GM21737 (cell line): ENCODE data around the gene CD46.
"Not testable (repeated sequence)": the region's sequence is repeated elsewhere in the genome, so short reads cannot be mapped to it uniquely, and the experiment has no call there.

Experiments used
- ATAC-seq: cut with Tn5 transposase; IDR thresholded peaks from one replicate; pipeline ENCODE4 v1.9.1; 2021; ENCODE audit warnings: mild to moderate bottlenecking, moderate library complexity; ENCODE audit not compliant: unreplicated experiment

The CD46 gene

DNA sequence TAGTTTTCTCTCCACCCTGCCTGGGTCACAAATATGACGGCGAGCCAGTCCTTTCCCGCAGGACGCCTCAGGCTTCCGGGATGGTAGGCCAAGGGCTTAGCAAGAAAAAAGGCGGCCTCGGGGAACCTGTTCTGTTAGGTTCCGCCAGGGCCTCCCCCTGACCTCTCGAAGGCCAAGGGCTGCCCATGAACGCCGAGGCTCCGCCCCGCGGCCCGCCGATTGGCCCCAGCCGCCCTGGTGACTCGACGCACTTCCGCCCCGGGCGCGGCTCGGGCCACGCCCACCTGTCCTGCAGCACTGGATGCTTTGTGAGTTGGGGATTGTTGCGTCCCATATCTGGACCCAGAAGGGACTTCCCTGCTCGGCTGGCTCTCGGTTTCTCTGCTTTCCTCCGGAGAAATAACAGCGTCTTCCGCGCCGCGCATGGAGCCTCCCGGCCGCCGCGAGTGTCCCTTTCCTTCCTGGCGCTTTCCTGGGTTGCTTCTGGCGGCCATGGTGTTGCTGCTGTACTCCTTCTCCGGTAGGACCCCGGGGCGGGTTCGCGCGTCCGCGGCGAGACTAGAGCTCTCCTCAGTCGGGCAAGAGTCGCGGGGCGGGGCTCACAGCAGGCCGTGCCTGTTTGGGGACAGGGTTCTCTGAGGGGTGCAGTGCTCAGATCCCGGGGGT is at the start of gene CD46:
Gene CD46, plus strand, starts transcription at position 265 of the 666 bp plus-strand sequence. Its CDS starts 159 bp downstream, at position 424.
- peak; percentile 98 for ATAC-seq

- ATAC-seq: no peak
Measured at GRCh38 chr1:207702317-207702716, 49.5 kb upstream of the CD46 start.

DNA sequence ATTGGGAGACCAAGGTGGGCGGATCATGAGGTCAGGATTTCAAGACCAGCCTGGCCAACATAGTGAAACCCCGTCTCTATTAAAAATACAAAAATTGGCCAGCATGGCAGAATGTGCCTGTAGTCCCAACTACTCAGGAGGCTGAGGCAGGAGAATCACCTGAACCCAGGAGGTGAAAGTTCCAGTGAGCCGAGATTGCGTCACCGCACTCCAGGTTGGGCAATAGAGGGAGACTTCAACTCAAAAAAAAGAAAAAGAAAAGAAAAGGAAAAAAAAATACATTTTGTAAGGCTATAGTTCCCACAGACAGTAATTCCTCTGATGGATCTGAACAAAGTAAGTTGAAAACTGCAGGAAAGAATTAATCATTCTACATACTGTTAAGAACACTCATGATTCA is 48.1 kb upstream of the CD46 start:
- ATAC-seq: no peak

GRCh38 chr1:207708004-207708403 is 43.9 kb upstream of the CD46 start:
- not testable (repeated sequence) for ATAC-seq

DNA sequence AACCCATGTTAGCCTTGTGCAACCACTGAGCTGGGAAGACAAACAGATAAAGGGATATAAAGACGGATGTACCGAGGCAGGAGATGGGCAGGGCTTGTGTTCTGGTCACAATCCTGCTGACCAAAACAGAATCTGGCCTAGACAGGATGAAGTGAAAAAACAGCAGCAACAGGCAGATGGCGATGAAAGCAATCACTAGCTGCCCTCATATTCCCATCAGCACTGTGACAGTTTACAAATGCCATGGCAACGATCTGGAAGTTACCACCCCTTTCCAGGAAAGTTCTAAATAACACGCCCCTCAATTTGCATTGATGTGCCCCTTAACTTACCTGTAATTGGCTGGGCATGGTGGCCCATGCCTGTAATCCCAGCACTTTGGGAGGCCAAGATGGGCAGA is 40.6 kb upstream of the CD46 start:
- no peak for ATAC-seq

DNA sequence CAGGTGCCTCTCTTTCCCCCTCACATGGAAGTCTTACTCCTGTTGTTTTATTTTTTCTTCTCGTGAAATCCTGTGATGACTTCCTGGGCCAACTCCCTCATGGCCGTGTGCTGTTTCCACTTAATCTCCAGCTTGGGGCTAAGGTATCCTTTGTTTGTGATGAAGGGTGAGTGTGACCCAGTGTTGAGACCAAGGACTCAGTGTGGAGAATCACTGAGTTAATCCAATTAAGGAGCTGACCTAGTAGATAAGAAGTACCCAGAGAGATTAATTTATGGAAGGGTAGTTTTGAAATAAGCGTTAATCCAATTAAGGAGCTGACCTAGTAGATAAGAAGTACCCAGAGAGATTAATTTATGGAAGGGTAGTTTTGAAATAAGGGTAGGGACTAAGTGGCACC is 39.2 kb upstream of the CD46 start:
- ATAC-seq: not testable (repeated sequence)

DNA sequence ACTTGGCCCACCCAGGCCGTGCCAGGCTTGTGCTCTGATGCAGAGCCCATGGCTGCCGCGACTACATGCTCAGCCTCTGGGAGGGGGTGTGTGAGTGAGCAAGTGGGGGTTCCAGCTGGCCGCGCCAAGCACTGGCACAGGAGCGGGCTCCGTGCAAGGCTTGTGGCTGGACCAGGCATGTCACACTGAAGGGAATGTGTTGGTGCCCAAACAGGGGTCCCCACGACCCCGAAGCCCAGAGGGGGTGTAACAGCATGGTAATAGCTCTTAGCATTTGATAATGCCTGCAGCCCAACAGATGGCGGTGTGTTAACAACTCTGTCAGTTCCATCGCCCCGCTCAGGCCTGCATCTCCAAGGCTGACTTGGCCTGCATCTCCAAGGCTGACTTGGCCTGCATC is 38.3 kb upstream of the CD46 start:
- ATAC-seq: no peak

GRCh38 chr1:207719234-207719633 is 32.6 kb upstream of the CD46 start:
- ATAC-seq: no peak

DNA sequence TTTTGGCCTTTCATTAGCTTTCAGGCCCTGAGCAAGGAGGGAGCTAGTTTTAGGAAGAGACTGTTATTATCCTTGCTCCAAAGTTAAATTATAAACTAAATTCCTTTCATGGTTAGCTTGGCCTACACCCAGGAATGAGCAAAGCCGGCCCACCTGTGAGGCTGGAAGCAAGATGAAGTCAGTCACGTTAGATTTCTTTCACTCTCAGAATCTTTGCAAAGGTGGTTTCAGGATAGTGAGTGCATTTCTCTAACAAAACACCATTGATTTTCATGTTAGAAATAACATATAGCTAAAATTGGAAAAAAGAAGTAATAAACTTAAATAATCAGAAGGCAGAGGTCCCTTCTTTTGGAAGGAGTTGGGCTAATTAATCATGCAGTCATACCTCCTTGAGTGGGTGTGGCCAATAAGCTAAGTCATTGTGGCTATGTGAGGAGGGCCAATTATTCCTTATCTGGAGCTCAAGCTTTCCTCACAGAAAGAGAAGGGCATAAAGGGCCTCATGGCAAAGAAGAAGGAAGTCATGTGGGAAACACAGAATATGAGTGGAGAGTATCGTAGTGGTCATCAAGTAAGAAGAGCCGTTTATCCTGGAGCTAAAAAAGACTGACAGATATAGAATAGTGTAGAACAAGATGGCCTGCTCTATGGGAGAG is 23.5 kb upstream of the CD46 start:
- not testable (repeated sequence) for ATAC-seq

- not testable (repeated sequence) for ATAC-seq
Measured at GRCh38 chr1:207737503-207738157, 14.2 kb upstream of the CD46 start.

DNA sequence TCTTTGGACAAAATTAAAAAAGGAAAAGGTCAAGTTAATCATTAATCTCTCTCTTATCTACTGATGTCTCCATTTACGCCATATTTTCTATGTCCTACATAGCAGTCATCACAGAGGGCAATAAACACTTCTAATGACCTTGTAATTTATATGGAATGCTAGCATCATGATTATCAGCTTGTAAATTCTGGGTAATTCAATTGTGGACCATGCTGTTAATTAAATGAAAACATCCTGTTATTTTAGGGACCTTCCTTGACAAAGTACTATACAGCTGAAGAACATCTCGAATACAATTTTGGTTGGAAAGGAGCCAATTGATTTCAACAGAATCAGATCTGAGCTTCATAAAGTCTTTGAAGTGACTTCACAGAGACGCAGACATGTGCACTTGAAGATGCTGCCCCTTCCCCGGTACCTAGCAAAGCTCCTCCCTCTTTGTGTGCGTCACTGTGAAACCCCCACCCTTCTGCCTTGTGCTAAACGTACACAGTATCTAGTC is 13.6 kb upstream of the CD46 start:
- not testable (repeated sequence) for ATAC-seq

DNA sequence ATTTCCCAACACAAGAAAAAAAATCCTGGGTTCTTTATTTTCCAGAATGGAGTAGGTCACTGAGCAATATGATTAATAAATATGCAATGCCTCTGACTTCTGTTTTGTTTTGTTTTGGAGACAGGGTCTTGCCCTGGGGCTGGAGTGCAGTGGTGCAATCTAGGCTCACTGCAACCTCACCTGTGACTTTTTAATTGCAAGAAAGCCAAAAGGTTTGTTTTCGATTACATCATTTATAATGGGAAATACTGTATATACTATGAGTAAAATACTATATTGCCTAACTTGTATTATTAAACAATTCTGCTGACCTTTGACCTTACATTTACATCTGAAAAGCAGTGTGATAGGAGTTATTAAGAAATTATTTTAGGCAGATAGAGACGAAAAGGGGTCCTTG is 11.6 kb upstream of the CD46 start:
- ATAC-seq: no peak

GRCh38 chr1:207742850-207743555 is 8.9 kb upstream of the CD46 start:
- ATAC-seq: no peak

DNA sequence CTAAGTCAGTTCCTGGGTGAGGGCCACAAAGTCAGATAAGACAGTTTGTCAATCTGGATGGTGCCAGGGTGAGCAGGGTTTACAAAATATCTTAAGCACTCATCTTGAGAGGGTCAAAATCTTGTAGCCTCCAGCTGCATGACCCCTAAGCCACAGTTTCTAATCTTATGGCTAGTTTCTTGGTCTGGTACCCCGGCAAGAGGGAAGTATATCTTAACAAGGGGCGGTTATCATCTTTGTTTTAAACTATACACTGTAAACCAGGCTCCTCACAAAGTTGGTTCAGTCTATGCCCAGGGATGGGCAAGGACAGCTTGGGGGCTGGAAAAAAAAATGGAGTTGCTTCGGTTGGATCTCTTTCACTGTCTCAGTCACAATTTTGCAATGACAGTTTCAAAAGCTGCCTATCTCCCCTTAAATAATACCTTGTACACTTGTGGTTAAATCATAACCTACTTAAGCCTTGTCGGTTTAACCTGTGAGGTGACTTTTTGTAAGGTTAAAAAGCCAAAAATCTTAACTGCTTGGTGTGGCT is 7.8 kb upstream of the CD46 start:
- no peak for ATAC-seq

DNA sequence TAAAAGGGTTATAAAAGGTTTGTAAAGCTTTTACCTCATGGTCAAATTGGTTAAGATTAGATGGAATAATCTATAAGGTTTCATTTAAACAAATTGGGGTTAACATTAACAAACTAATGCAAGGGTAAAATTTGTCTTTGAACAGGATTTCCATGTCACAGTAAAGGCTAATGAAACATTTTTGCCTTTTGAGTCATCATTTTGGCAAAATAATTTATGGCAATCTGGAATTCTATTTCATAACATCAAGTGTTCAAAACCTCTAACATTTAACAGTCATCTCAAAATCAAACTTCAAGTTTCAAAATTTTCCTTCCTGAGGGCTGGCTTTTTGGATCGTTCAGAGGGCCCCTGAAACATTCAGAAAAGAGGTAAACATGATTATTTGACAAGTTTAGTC is 6.6 kb upstream of the CD46 start:
- no peak for ATAC-seq

DNA sequence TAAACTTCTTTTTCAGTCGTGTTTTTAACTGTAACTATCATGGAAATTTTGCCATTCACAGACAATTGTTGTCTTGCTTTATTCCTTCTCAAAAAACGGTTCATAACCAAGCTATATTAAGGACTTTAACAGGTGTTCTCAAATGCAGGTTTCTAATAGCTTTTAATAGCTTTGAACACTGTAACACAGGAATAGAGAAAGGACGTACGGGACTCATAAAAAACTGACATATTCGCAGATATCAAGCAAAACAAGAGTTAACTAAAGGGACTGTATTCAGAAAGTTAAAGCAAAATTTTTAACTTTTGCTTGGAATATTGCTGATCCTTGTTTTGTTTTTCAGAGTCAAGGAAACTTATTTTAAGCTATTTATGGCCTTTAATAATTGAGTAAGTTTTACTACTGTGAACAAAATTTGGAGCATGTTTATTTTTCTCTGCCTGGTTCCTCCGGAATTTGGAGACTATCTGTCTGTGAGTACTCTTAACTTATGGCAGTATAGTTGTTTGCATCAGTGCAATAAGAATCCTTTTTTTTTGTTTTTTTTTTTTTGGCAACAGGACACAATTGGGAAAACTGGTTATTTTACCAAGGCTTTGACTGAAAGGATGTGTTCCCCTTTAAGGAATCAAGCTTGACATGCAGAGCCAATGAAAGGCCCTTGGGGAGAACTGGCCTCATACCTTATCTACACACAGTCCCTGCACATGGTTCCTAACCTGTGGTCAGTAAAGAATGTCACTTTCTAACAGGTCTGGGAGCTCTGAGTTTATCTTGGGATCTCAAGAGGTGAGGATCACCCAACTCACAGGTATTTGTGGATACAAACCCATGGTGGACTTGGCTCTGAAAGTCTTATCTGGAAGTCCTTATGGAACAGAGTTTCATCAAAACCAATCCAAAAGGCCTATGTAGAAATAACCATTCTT is 5.8 kb upstream of the CD46 start:
- ATAC-seq: no peak

- no peak for ATAC-seq
Measured at GRCh38 chr1:207747627-207748492, 4.0 kb upstream of the CD46 start.

DNA sequence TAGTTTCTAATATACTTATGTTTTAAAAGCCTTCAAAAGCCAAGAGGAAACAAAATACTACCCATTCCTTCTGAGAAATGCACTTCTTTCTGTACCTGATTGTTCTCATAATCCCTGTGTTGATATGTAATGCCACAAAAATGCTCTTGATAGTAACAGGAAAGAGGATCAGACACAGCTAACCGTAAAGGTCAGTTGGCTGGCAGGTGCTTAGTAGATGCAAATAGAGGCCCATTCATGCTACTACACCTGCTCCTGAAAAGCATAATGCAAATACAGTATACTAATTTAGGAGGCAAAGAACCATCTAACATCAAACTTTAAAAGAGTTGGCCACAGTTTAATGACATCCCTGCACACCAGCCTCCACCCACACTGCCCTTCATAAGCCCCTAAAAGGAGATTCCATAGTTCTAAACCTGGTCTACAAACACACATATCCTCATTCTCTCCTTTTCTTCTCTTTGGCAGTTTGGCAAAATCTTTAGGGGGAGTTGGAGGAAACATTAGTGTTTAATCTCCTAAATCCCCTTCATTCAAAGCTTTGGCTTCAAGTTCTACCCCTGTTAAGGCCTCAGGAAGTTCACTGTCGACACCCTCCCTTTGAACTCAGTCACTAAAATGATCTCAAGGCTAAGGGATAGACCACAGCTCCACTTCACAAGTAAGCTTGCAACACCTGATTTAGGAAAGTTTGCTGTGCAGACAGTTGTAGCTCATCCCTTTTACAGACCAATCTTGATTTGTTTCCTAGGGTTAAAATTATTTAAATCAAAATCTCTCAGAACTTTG is 2.9 kb upstream of the CD46 start:
- ATAC-seq: no peak
